GM19395 (cell line): ENCODE measurements around the gene TUFT1.

ENCODE experiments used
- ATAC-seq: cut with Tn5 transposase; IDR thresholded peaks from one replicate; pipeline ENCODE4 v1.9.1; 2021; ENCODE audit warnings: mild to moderate bottlenecking, moderate library complexity; ENCODE audit not compliant: unreplicated experiment

TUFT1 gene, protein sequence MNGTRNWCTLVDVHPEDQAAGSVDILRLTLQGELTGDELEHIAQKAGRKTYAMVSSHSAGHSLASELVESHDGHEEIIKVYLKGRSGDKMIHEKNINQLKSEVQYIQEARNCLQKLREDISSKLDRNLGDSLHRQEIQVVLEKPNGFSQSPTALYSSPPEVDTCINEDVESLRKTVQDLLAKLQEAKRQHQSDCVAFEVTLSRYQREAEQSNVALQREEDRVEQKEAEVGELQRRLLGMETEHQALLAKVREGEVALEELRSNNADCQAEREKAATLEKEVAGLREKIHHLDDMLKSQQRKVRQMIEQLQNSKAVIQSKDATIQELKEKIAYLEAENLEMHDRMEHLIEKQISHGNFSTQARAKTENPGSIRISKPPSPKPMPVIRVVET

GRCh38 chr1:151540021-151540981 lies at the start of gene TUFT1:
TSS of gene TUFT1 (plus strand) at chr1:151540309. CDS start at chr1:151540367, 58 bp downstream.
- peak; percentile 96 for ATAC-seq

- ATAC-seq: no peak
Observed at GRCh38 chr1:151491641-151492040, 48.5 kb upstream of the TUFT1 start.

GRCh38 chr1:151492120-151492519 lies 48.0 kb upstream of the TUFT1 start:
- ATAC-seq: no peak

DNA sequence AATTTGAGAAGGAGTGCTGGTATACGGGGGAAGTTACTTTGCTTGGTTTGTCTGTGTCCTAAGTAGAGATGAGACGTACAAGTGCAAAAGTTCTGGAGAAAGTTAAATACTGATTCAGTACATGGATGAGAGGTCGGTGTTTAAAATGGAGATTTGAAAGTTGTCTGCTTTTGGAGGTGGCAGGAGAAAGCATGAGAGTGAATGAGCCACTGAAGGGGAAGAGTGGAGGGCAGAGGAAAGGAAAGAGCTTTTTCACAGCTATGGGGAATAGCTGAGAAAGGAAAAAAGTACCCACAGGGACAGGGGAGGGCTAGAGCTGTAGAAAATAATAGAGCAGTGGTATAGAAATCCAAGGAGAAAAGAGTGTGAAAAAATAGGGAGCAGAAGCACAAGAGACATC lies 47.1 kb upstream of the TUFT1 start:
- no peak for ATAC-seq

GRCh38 chr1:151494741-151495281 lies 45.3 kb upstream of the TUFT1 start:
- ATAC-seq: no peak

DNA sequence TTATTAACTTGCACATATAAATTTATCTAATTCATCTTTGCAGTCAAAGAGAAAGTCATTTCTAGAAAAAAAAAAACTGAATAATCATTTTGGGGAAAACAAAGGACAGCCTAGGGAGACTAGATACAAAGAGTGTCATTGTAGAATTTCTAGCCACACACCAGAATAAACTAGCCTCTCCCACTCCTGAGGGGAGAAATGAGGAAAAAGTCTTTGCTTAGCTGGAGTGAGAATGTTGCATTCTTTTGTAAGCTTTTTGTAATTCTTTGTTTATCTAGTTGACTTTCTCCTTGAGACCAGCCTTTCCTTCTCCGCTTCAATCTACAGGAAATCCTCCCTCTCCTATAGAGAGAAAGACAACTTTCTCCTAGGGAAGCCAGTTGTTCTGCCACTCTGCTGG lies 44.8 kb upstream of the TUFT1 start:
- ATAC-seq: no peak

GRCh38 chr1:151499365-151499764 lies 40.7 kb upstream of the TUFT1 start:
- ATAC-seq: no peak

DNA sequence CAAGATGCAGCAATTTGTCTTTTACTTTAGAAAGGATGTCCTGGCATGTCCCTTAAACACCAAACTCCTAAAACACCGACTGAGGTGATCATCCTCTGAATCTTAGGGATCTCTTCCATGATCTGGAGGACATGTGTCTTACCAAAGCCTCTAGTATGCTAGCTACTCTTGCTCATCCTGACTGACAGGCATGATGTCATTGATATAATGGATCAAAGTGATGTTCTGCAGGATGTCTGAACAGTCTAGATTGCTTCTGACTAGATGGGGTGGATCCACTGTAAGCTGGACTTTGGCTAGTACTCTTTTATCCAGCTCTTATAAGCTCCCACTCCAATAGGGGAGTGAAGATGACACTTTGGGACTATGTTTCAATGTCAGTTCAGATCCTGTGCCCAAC lies 40.2 kb upstream of the TUFT1 start:
- ATAC-seq: no peak

- no peak for ATAC-seq
Observed at GRCh38 chr1:151501474-151501873, 38.6 kb upstream of the TUFT1 start.

- no peak for ATAC-seq
Observed at GRCh38 chr1:151502035-151502700, 37.9 kb upstream of the TUFT1 start.

GRCh38 chr1:151502859-151503780 lies 37.0 kb upstream of the TUFT1 start:
- ATAC-seq: no peak

DNA sequence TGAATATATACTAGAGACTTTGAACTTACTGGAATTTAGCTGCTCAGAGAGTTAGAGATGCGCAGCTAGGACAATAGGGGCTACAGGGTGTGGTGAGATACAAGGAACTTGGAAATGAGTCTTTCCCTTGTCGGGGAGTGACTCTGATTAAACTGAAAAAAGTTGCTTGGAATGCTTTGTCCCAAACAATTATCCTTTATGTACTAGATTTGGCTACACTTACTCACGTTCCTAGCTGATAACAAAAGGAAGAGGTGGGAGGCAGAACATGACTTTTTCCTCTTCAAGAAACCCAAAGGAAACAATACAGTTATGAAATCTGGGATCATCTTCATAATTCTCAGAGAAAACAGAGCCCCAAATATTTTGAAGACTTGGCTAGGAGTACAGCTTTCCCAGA lies 35.9 kb upstream of the TUFT1 start:
- ATAC-seq: no peak

- ATAC-seq: no peak
Observed at GRCh38 chr1:151504759-151505158, 35.4 kb upstream of the TUFT1 start.

GRCh38 chr1:151508833-151509232 lies 31.3 kb upstream of the TUFT1 start:
- ATAC-seq: no peak

DNA sequence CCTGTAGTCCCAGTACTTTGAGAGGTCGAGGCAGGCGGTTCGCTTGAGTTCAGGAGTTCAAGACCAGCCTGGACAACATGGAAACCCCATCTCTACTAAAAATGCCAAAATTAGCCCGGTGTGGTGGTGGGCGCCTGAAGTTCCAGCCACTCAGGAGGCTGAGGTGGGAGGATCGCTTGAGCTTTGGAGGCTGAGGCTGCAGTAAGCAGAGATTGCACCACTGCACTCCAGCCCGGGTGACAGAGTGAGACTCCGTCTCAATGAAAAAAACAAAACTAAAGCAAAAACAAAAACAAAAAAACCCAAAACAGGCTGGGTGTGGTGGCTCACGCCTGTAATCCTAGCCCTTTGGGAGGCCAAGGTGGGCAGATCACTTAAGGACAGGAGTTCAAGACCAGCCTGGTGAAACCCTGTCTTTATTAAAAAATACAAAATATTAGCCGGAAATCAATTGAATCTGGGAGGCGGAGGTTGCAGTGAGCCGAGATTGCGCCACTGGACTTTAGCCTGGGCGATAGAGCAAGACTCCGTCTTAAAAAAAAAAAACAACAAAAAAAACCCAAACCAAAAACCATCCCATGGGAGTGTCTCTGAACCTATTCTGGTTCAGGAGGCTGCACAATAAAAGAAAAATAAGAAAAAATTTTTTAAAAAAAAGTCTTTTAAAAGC lies 30.6 kb upstream of the TUFT1 start:
- no peak for ATAC-seq

DNA sequence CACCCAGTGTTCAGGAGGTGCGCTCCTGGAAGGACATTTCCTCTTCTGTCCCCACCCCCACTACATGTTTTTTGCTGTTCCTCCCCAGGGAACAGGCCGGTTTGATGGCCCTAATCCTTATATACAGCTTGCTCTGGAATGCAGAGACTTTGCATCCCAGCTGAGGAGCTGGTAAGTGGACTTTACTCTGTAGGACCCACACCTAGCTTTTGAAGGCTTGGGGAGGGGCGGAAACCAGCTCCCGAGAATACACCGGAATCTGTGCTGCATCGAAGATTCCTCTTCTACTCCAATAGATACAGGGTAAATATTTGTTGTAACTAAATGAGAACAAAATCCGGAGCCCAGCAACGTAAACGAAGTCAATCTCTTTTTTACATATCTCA lies 30.1 kb upstream of the TUFT1 start:
- no peak for ATAC-seq

- no peak for ATAC-seq
Observed at GRCh38 chr1:151510614-151510956, 29.5 kb upstream of the TUFT1 start.

DNA sequence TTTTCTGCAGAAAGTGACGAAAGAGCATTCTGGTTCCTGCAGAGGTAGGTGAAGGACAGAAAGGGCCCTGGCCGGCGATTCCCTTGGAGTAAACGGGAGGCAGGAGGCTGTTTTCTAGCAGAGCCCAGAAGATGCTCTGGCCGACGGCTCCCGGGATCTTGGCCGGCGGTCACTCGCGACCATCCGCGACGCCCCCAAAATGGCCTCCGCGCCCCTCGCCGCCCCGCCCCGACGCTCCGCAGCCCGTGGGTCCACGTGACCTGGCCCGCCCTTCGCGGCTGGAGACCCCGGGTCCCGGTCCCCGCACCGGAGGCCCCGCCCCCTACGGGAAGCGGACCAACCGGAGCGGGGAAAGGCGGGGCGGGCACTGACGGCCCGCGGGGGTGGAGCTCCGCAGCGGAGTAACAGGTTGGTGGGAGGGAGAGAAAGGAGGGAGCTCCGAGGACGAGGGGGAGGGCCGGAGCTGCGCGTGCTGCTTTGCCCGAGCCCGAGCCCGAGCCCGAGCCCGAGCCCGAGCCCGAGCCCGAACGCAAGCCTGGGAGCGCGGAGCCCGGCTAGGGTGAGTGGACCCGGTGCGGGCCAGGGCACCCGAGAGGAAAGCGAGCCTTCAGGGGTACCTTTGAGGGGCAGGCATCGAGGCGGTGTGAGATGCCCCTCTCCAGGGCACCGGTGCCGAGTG lies 29.0 kb upstream of the TUFT1 start, which contains the start of gene CGN:
Gene CGN (plus strand): TSS at position 431 of the 679 bp plus-strand sequence. CDS start 7,133 bp downstream, outside the sequence.
- no peak for ATAC-seq
